GM21576 (cell line): ENCODE measurements around the gene POPDC2.
A peak's percentile ranks its signal among the peaks of the same experiment; 100 is the strongest.
"Not testable (repeated sequence)": the region's sequence is repeated elsewhere in the genome, so short reads cannot be mapped to it uniquely, and the experiment has no call there.

ENCODE experiments used
- ATAC-seq: cut with Tn5 transposase; IDR thresholded peaks from one replicate; pipeline ENCODE4 v1.9.1; 2021; ENCODE audit warnings: mild to moderate bottlenecking, moderate library complexity; ENCODE audit not compliant: unreplicated experiment

Gene POPDC2

GRCh38 chr3:119620899-119621298, 39.5 kb downstream of the POPDC2 start:
- no peak for ATAC-seq

GRCh38 chr3:119619094-119619493, 41.3 kb downstream of the POPDC2 start:
- ATAC-seq = no peak

- no peak for ATAC-seq
These were observed 44.3 kb downstream of the POPDC2 start for GRCh38 chr3:119616056-119616455.

GRCh38 chr3:119613872-119614271, 46.5 kb downstream of the POPDC2 start:
- no peak for ATAC-seq

GRCh38 chr3:119613201-119613600, 47.2 kb downstream of the POPDC2 start:
- ATAC-seq = no peak

- no peak for ATAC-seq
These were observed 48.7 kb downstream of the POPDC2 start for GRCh38 chr3:119611664-119612063.

GRCh38 chr3:119609301-119609700, 51.1 kb downstream of the POPDC2 start:
- no peak for ATAC-seq

- no peak for ATAC-seq
These were observed 51.9 kb downstream of the POPDC2 start for GRCh38 chr3:119608405-119609000.

GRCh38 chr3:119604878-119605277, 55.5 kb downstream of the POPDC2 start:
- ATAC-seq = no peak

- ATAC-seq = no peak
These were observed 57.7 kb downstream of the POPDC2 start for GRCh38 chr3:119602676-119603075.

GRCh38 chr3:119601154-119601553, 59.2 kb downstream of the POPDC2 start:
- peak; percentile 10 for ATAC-seq

- ATAC-seq = peak; percentile 73
These were observed 59.7 kb downstream of the POPDC2 start for GRCh38 chr3:119600732-119601131.

GRCh38 chr3:119599558-119600174, 60.7 kb downstream of the POPDC2 start:
- ATAC-seq = no peak

GRCh38 chr3:119598410-119599098, 61.8 kb downstream of the POPDC2 start:
- peak; percentile 36 for ATAC-seq

- ATAC-seq = no peak
These were observed 62.7 kb downstream of the POPDC2 start, which contains the start of gene PLA1A for GRCh38 chr3:119597548-119598288. Gene PLA1A (plus strand): TSS chr3:119597885. CDS start chr3:119597914, 29 bp downstream.

GRCh38 chr3:119596398-119596797, 64.0 kb downstream of the POPDC2 start:
- ATAC-seq = no peak

GRCh38 chr3:119595639-119596334, 64.6 kb downstream of the POPDC2 start:
- ATAC-seq = no peak

- not testable (repeated sequence) for ATAC-seq
These were observed 65.5 kb downstream of the POPDC2 start for GRCh38 chr3:119594929-119595328.

- ATAC-seq = no peak
These were observed 66.3 kb downstream of the POPDC2 start for GRCh38 chr3:119594066-119594465.

- ATAC-seq = no peak
These were observed 67.5 kb downstream of the POPDC2 start for GRCh38 chr3:119592861-119593260.
